Natural killer cell (primary cell): ENCODE data around the gene GRM7. TPM values are rescaled to one million over a fixed set of nuclear protein-coding genes. Genes with fewer than 3 reads are reported as not detected.

Experiments used
- ATAC-seq, 3 donors: fragments of 150-1000 bp in 2 of 3; fragments of 200-7000 bp in 1 of 3; cut with Tn5 transposase; 1 replicate in 1 of 3; 2 replicates in 2 of 3; pipeline ENCODE4 v1.10.0; 2021; ENCODE audit warnings: mild to moderate bottlenecking in 2 of 3, moderate library complexity in 2 of 3
- DNase-seq, 2 donors: peaks; one replicate each; pipeline versions ENCODE4 v3.0.0 to v3.0.0-alpha.2; 2013 to 2021; ENCODE audit warnings: mixed read lengths in 1 of 2
- H3K27ac ChIP-seq: one replicate; pipeline ENCODE4 v1.5.1; 2013; ENCODE audit warnings: mild to moderate bottlenecking, low read length
- H3K27me3 ChIP-seq: one replicate; pipeline ENCODE4 v1.6.1; 2013; ENCODE audit warnings: low read length; ENCODE audit not compliant: control insufficient read depth, insufficient read depth
- H3K36me3 ChIP-seq: one replicate; pipeline ENCODE4 v1.6.1; 2013; ENCODE audit warnings: low read length; ENCODE audit not compliant: control insufficient read depth, insufficient read depth
- H3K4me1 ChIP-seq: one replicate; pipeline ENCODE4 v1.6.1; 2013; ENCODE audit warnings: low read length; ENCODE audit not compliant: control insufficient read depth, insufficient read depth
- H3K4me3 ChIP-seq: one replicate; pipeline ENCODE4 v1.5.1; 2013; ENCODE audit warnings: low read length
- H3K9me3 ChIP-seq: one replicate; pipeline ENCODE4 v1.6.1; 2013; ENCODE audit warnings: low read length; ENCODE audit not compliant: control insufficient read depth, insufficient read depth
- H3K27ac Mint-ChIP-seq, 2 donors: one replicate each; pipeline ENCODE4 v1.8.0; 2022; ENCODE audit warnings: mild to moderate bottlenecking in 2 of 2, mixed read lengths in 2 of 2, moderate library complexity in 1 of 2
- H3K27me3 Mint-ChIP-seq, 2 donors: one replicate each; pipeline ENCODE4 v1.8.0; 2022; ENCODE audit warnings: low read depth in 2 of 2, mixed read lengths in 2 of 2
- H3K36me3 Mint-ChIP-seq: one replicate; pipeline ENCODE4 v1.8.0; 2022; ENCODE audit warnings: mixed read lengths
- H3K4me1 Mint-ChIP-seq, 2 donors: one replicate each; pipeline ENCODE4 v1.8.0; 2022; ENCODE audit warnings: mixed read lengths in 2 of 2
- H3K4me3 Mint-ChIP-seq: one replicate; pipeline ENCODE4 v1.8.0; 2022; ENCODE audit warnings: mild to moderate bottlenecking, moderate library complexity, mixed read lengths
- H3K9me3 Mint-ChIP-seq, 2 donors: one replicate each; pipeline ENCODE4 v1.8.0; 2022; ENCODE audit warnings: mixed read lengths in 2 of 2
- WGBS: methylation state at CpG from one replicate; pipeline ENCODE4 v1.1.7; 2013; ENCODE audit warnings: missing lambda C conversion rate; ENCODE audit not compliant: insufficient coverage; 5-methylcytosine and 5-hydroxymethylcytosine counted together
- intact Hi-C: fragments of 100-400 bp; cut with micrococcal nuclease; formaldehyde crosslinking; loops from one replicate; pipeline ENCODE4 v1.14.2; 2022
- total RNA-seq, 4 donors: library from RNA; stranded (reverse); fragments of 120-200 nt in 1 of 4; gene quantifications; one replicate each; pipeline versions ENCODE4 v1.2.3 to v1.2.4, GENCODE V29; 2013 to 2022
- TF ChIP-seq, protein P1 (sequence below): fragments of 200-600 bp; IDR thresholded peaks from one replicate; pipeline ENCODE4 v1.8.0; 2022; ENCODE audit warnings: antibody characterized with exemption

The GRM7 gene
- total RNA-seq, 3 donors from 2014 or later (not counting 1 experiment from before 2014, with no cell fraction given) = not detected

DNA sequence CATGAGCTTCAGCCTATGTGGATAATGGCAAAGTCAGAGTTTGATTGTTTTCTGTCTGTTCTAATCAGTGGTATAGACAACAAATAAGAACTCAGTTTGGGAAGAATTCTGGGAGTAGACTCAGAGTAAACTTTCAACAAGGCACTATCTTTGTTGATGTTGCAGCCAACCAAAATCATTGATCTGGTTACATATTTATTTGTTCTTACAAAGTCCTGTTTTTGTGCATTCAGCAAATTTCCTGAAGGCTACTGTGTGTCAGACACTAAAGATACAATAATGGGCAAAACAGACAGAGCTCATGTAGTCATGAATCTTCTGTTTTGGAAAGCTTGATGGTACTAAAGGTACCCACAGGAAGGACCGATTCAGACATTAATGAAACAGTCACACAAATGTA, 55.0 kb downstream of the GRM7 start:
- Histone ChIP-seq H3K27ac (no peak overlapping the region), H3K27me3 (no peaks in the 10 kb centered on the region), H3K9me3 (no peaks in the 10 kb centered on the region), H3K4me1 (no peaks in the 10 kb centered on the region), H3K36me3 (no peaks in the 10 kb centered on the region), H3K4me3 (no peak overlapping the region)
- Mint-ChIP-seq H3K27me3 (no peaks in the 10 kb centered on the region), H3K4me3 (no peak overlapping the region), H3K4me1 (no peaks in the 10 kb centered on the region), H3K36me3 (no peaks in the 10 kb centered on the region), H3K27ac (no peak overlapping the region), H3K9me3 (peaks cover 2 to 8% of the 10 kb centered on the region in 2 donors)
- ATAC-seq (no peak), DNase-seq (no peak)
- no CpG with 5 or more reads among the region's 1 CpG for WGBS
- TF ChIP-seq, protein P1, sequence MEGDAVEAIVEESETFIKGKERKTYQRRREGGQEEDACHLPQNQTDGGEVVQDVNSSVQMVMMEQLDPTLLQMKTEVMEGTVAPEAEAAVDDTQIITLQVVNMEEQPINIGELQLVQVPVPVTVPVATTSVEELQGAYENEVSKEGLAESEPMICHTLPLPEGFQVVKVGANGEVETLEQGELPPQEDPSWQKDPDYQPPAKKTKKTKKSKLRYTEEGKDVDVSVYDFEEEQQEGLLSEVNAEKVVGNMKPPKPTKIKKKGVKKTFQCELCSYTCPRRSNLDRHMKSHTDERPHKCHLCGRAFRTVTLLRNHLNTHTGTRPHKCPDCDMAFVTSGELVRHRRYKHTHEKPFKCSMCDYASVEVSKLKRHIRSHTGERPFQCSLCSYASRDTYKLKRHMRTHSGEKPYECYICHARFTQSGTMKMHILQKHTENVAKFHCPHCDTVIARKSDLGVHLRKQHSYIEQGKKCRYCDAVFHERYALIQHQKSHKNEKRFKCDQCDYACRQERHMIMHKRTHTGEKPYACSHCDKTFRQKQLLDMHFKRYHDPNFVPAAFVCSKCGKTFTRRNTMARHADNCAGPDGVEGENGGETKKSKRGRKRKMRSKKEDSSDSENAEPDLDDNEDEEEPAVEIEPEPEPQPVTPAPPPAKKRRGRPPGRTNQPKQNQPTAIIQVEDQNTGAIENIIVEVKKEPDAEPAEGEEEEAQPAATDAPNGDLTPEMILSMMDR = no peak
- intact Hi-C loops = no loop called here

DNA sequence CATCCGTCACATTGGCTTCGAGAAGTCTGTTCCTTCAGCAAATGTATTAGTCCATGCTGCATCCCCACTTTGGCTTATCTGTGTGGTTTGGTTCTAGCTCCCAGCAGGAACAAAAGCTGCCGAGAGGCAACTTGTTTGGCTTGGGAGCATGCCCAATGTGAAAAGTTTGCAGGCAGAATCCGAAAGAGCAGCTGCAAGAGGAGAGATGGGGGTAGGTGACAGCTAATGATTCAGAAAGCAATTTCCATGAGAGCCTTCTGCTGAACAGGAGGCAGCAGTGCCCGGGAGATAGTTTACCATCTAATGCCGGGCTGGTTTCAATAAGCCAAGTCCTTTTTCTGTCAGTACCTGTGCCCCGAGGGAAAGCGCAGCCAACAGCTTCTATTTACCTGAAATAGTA, 60.2 kb downstream of the GRM7 start:
- Histone ChIP-seq H3K27me3 (no peaks in the 10 kb centered on the region), H3K27ac (no peak overlapping the region), H3K9me3 (no peaks in the 10 kb centered on the region), H3K4me1 (no peaks in the 10 kb centered on the region), H3K4me3 (no peak overlapping the region), H3K36me3 (no peaks in the 10 kb centered on the region)
- ATAC-seq (no peak), DNase-seq (no peak)
- no peak overlapping the region for H3K4me3 Mint-ChIP-seq
- TF ChIP-seq, protein P1 = no peak
- WGBS = 88% methylated on average over 8 of the region's 8 CpGs
- intact Hi-C loops = no loop called here
- no peaks in the 10 kb centered on the region for H3K36me3 Mint-ChIP-seq
- H3K9me3 Mint-ChIP-seq = peaks cover 10 to 15% of the 10 kb centered on the region in 2 donors
- H3K4me1 Mint-ChIP-seq = no peaks in the 10 kb centered on the region
- no peak overlapping the region for H3K27ac Mint-ChIP-seq
- H3K27me3 Mint-ChIP-seq = no peaks in the 10 kb centered on the region

DNA sequence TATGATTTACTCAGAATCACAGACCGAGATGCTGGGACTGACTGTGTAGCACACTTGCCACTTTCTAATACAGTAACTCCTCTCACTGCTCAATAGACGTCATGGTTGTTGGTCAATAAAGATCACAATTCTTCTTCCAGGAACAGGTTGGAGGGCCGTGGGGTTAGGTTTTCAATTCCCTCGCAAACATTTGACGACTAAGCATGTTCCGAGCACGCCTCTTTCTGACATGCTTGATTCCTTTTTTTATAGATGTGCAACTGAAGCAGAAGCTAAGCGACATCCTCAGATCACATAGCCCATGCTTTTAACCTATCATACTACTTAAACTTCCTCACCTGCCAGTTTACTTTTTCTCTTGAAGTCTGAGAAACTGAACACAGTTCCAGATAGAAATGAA, 61.0 kb downstream of the GRM7 start:
- Mint-ChIP-seq H3K36me3 (no peaks in the 10 kb centered on the region), H3K4me3 (no peak overlapping the region)
- TF ChIP-seq, protein P1 = no peak

DNA sequence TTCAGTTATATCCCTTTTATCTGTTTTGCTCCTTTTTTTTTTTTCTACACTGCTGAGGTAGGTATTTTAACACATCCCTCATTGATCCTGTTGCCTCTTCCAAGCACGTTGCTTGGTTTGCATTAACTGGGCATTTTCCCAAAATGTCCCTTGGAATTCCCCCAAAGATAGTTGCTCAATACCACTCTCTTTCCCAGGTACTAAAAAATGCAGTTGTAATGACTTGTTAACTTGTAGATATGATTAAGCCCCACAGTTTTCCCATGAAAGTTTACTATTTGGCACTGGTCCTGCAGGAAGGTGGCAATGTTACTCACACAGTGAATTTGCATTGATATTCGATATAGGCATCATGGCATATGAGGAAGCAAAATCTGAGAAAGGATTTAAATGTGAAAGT, 67.1 kb downstream of the GRM7 start:
- H3K27ac ChIP-seq = no peak overlapping the region
- H3K4me3 Mint-ChIP-seq = no peak overlapping the region
- no peak overlapping the region for H3K27ac Mint-ChIP-seq
- no peak overlapping the region for H3K4me3 ChIP-seq
- no peaks in the 10 kb centered on the region for H3K4me1 ChIP-seq
- intact Hi-C loops = no loop called here
- H3K27me3 ChIP-seq = no peaks in the 10 kb centered on the region
- H3K36me3 ChIP-seq = no peaks in the 10 kb centered on the region
- DNase-seq (no peak), ATAC-seq (no peak)
- no peaks in the 10 kb centered on the region for H3K36me3 Mint-ChIP-seq
- TF ChIP-seq, protein P1 = no peak
- WGBS = 91% methylated on average over 1 of the region's 2 CpGs
- peaks cover 6 to 17% of the 10 kb centered on the region in 2 donors for H3K9me3 Mint-ChIP-seq
- no peaks in the 10 kb centered on the region for H3K4me1 Mint-ChIP-seq
- no peaks in the 10 kb centered on the region for H3K9me3 ChIP-seq
- no peaks in the 10 kb centered on the region for H3K27me3 Mint-ChIP-seq

More for the DNA sequence above, 61.0 kb downstream of the GRM7 start:
- Mint-ChIP-seq H3K27ac (no peak overlapping the region), H3K9me3 (peaks cover 10 to 15% of the 10 kb centered on the region in 2 donors), H3K27me3 (no peaks in the 10 kb centered on the region), H3K4me1 (no peaks in the 10 kb centered on the region)
- no peaks in the 10 kb centered on the region for H3K9me3 ChIP-seq
- H3K27ac ChIP-seq = no peak overlapping the region
- intact Hi-C loops = no loop called here
- DNase-seq (no peak), ATAC-seq (no peak)
- H3K4me1 ChIP-seq = no peaks in the 10 kb centered on the region
- 83% methylated on average over 8 of the region's 8 CpGs for whole genome bisulfite sequencing
- no peak overlapping the region for H3K4me3 ChIP-seq
- no peaks in the 10 kb centered on the region for H3K36me3 ChIP-seq
- no peaks in the 10 kb centered on the region for H3K27me3 ChIP-seq
